ENCODE measurements around the gene TOMM40. TPM values are rescaled to one million over a fixed set of nuclear protein-coding genes. Genes with fewer than 3 reads are reported as not detected.

The TOMM40 gene
- polyA plus RNA-seq, 1 experiment: 21.7 TPM

GRCh38 chr19:44847144-44848035, 43.7 kb upstream of the TOMM40 start:
- ChIA-PET CTCF (no interaction called here), POLR2A (interaction anchor here (1.4 kb wide), 1 partner anchor 43 kb away, joined by 6 read pairs; the partner anchor contains the start of gene TOMM40)
- H3K4me3 ChIP-seq (ENCODE audit: low read depth, low read length): peak overlapping the region; percentile 94
- TF ChIP-seq CTCF (IDR thresholded peaks at IDR 0.05; ENCODE audit: low read depth, low read length): no peak
- no peaks in the 10 kb centered on the region for H3K27me3 ChIP-seq (ENCODE audit: control insufficient read depth, insufficient read depth, low read length)
- no peaks in the 10 kb centered on the region for H3K9me3 ChIP-seq (ENCODE audit: control insufficient read depth, insufficient read depth, low read length)
- H3K27ac ChIP-seq (ENCODE audit: low read depth, low read length): peak overlapping the region; percentile 86
- no peak for DNase-seq (ENCODE audit: low read depth, low spot score)

- CTCF ChIA-PET: interaction anchor here (1.1 to 1.5 kb wide), 2 partner anchors 64 to 78 kb away, joined by 4 to 7 read pairs; no protein-coding TSS in a partner anchor
- Histone ChIP-seq H3K27me3 (ENCODE audit: control insufficient read depth, insufficient read depth, low read length) (no peaks in the 10 kb centered on the region), H3K9me3 (ENCODE audit: control insufficient read depth, insufficient read depth, low read length) (no peaks in the 10 kb centered on the region), H3K4me3 (ENCODE audit: low read depth, low read length) (peak overlapping the region; percentile 94), H3K27ac (ENCODE audit: low read depth, low read length) (peak overlapping the region; percentile 86)
- POLR2A ChIA-PET: interaction anchor here (0.6 to 1.4 kb wide), 4 partner anchors 42 to 528 kb away, joined by 3 to 15 read pairs (median 6); partner anchors contain the start of gene TOMM40
- DNase-seq (ENCODE audit: low read depth, low spot score): no peak
- TF ChIP-seq CTCF (IDR thresholded peaks at IDR 0.05; ENCODE audit: low read depth, low read length): no peak
Observed at GRCh38 chr19:44848036-44848811, 42.8 kb upstream of the TOMM40 start.

- CTCF ChIA-PET: interaction anchor here (1.1 to 1.5 kb wide), 2 partner anchors 65 to 78 kb away, joined by 4 to 7 read pairs; no protein-coding TSS in a partner anchor
Observed at GRCh38 chr19:44848812-44849447, 42.1 kb upstream of the TOMM40 start.

GRCh38 chr19:44850641-44851109, 40.4 kb upstream of the TOMM40 start:
- no peak overlapping the region for H3K27ac ChIP-seq (ENCODE audit: low read depth, low read length)
- POLR2A ChIA-PET: no interaction called here
- H3K9me3 ChIP-seq (ENCODE audit: control insufficient read depth, insufficient read depth, low read length): no peaks in the 10 kb centered on the region
- H3K27me3 ChIP-seq (ENCODE audit: control insufficient read depth, insufficient read depth, low read length): no peaks in the 10 kb centered on the region
- CTCF ChIA-PET: interaction anchor here (0.7 to 1.1 kb wide), 3 partner anchors 66 to 162 kb away, joined by 3 to 4 read pairs (median 4); no protein-coding TSS in a partner anchor
- TF ChIP-seq CTCF (IDR thresholded peaks at IDR 0.05; ENCODE audit: low read depth, low read length): no peak
- no peak overlapping the region for H3K4me3 ChIP-seq (ENCODE audit: low read depth, low read length)
- DNase-seq (ENCODE audit: low read depth, low spot score): no peak

More at GRCh38 chr19:44848812-44849447, 42.1 kb upstream of the TOMM40 start:
- no peaks in the 10 kb centered on the region for H3K9me3 ChIP-seq (ENCODE audit: control insufficient read depth, insufficient read depth, low read length)
- TF ChIP-seq CTCF (IDR thresholded peaks at IDR 0.05; ENCODE audit: low read depth, low read length): no peak
- POLR2A ChIA-PET: interaction anchor here (0.6 to 1.4 kb wide), 6 partner anchors 12 to 527 kb away, joined by 3 to 15 read pairs (median 4); partner anchors contain the start of gene TOMM40
- H3K27me3 ChIP-seq (ENCODE audit: control insufficient read depth, insufficient read depth, low read length): no peaks in the 10 kb centered on the region
- DNase-seq (ENCODE audit: low read depth, low spot score): no peak
- H3K27ac ChIP-seq (ENCODE audit: low read depth, low read length): peak overlapping the region; percentile 61
- H3K4me3 ChIP-seq (ENCODE audit: low read depth, low read length): peak overlapping the region; percentile 94
